ENCODE measurements around the gene VCAM1. TPM values are rescaled to one million over a fixed set of nuclear protein-coding genes. Genes with fewer than 3 reads are reported as not detected.
"Not testable (repeated sequence)": the region's sequence is repeated elsewhere in the genome, so short reads cannot be mapped to it uniquely, and the experiment has no call there.

The VCAM1 gene
- total RNA-seq, 2 donors from 2014 or later, result 17.3 to 24.2 TPM

- DNase-seq (ENCODE audit: low spot score), result no peak
- intact Hi-C loops (cut with DNase I), result no loop called here
These were observed 47.8 kb downstream of the VCAM1 start for GRCh38 chr1:100767176-100767890.

GRCh38 chr1:100769323-100769722 is 49.8 kb downstream of the VCAM1 start:
- intact Hi-C loops (cut with DNase I), result no loop called here
- no peak for DNase-seq (ENCODE audit: low spot score)

DNA sequence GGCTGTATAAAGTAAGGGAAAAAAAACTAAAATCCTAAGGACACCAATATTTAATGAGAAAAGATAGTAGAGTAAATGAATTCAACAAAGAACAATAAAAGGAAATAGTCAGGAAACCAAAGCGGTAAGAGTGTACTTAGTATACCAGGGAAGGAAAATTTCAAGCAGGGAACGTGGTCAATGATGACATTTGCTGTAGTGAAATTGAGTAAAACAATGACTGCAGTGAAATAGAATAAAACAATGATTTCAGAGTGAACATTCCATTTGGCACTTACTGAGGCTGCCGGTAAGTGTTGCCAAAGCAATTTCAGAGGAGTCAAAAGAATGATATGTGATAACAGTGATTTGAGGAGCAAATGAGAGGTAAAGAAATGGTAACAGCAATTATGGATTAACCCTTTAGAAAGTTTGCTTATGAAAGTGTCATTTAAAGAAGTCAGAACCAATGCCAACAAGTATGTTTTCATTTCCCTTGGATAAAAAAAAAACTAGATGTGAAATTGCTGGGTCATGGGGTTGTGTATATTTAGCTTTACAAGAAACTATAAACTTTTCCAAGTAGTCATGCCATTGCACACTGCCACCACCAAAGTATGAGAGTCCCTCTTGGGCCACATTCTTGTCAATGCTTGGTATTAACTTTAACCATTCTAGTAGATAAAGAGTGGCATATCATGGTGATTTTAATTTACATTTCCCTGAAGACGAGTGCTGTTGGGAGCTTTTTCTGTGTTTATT is 50.5 kb downstream of the VCAM1 start:
- intact Hi-C loops (cut with DNase I), result no loop called here
- DNase-seq (ENCODE audit: low spot score), result no peak

- intact Hi-C loops (cut with DNase I), result no loop called here
- no peak for DNase-seq (ENCODE audit: low spot score)
These were observed 53.9 kb downstream of the VCAM1 start for GRCh38 chr1:100773444-100773843.

- no peak for DNase-seq (ENCODE audit: low spot score)
- intact Hi-C loops (cut with DNase I), result no loop called here
These were observed 54.8 kb downstream of the VCAM1 start for GRCh38 chr1:100774370-100774769.

DNA sequence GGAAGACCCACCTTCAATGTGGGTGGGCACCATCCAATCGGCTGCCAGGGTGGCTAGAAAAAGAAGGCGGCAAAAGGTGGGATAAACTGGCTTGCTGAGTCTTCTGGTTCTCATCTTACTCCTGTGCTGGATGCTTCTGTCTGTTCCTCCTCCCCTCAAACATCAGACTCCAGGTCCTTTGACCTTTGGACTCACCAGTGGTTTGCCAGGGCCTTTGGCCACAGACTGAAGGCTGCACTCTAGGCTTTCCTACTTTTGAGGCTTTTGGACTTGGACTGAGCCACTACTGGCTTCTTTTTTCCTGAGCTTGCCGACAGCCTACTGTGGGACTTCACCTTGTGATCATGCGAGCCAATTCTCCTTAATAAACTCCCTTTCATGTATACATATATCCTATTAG is 55.9 kb downstream of the VCAM1 start:
- no peak for DNase-seq (ENCODE audit: low spot score)
- intact Hi-C loops (cut with DNase I), result loop anchor here in 1 of 2 donors (5.0 kb wide), 1 partner anchor 68 kb away; no protein-coding TSS in a partner anchor

GRCh38 chr1:100778748-100779147 is 59.2 kb downstream of the VCAM1 start:
- no peak for DNase-seq (ENCODE audit: low spot score)
- intact Hi-C loops (cut with DNase I), result loop anchor here in 1 of 2 donors (5.0 kb wide), 1 partner anchor 71 kb away; no protein-coding TSS in a partner anchor

DNA sequence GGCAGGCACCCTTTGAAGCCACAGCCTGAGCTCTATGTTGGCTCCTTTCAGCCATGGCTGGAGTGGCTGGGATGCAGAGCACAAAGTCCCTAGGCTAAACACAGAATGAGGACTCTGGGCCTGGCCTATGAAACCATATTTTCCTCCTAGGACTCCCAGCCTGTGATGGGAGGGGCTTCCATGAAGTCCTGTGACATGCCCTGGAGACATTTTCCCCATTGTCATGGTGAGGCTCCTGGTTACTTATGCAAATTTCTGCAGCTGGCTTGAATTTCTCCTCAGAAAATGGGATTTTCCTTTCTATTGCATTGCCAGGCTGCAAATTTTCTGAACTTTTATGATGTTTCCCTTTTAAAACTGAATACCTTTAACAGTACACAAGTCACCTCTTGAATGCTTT is 61.3 kb downstream of the VCAM1 start:
- intact Hi-C loops (cut with DNase I), result no loop called here

GRCh38 chr1:100781728-100782127 is 62.2 kb downstream of the VCAM1 start:
- intact Hi-C loops (cut with DNase I); DNase-seq (ENCODE audit: low spot score): not testable (repeated sequence)

More for the DNA sequence above, 61.3 kb downstream of the VCAM1 start:
- no peak for DNase-seq (ENCODE audit: low spot score)

GRCh38 chr1:100782473-100783039 is 63.0 kb downstream of the VCAM1 start:
- no peak for DNase-seq (ENCODE audit: low spot score)
- intact Hi-C loops (cut with DNase I), result no loop called here

GRCh38 chr1:100785470-100786052 is 66.0 kb downstream of the VCAM1 start:
- DNase-seq (ENCODE audit: low spot score), result no peak
- intact Hi-C loops (cut with DNase I), result no loop called here

- no peak for DNase-seq (ENCODE audit: low spot score)
- intact Hi-C loops (cut with DNase I), result no loop called here
These were observed 67.3 kb downstream of the VCAM1 start for GRCh38 chr1:100786870-100787269.

Other genes with a start within 250 kb of the VCAM1 start
- under 1 TPM; 0.28 to 0.43 TPM for gene GPR88, start 181.6 kb upstream of the VCAM1 start, total RNA-seq
- 10 to 100 TPM; 14.5 to 16.0 TPM for gene EXTL2, start 175.1 kb downstream of the VCAM1 start, total RNA-seq
- gene SLC30A7, start 176.3 kb downstream of the VCAM1 start, total RNA-seq, result 10 to 100 TPM; 27.5 to 29.7 TPM

Measured in posterior vena cava (tissue), 2 donors.